ENCODE measurements around the gene ERF.

The ERF gene

DNA sequence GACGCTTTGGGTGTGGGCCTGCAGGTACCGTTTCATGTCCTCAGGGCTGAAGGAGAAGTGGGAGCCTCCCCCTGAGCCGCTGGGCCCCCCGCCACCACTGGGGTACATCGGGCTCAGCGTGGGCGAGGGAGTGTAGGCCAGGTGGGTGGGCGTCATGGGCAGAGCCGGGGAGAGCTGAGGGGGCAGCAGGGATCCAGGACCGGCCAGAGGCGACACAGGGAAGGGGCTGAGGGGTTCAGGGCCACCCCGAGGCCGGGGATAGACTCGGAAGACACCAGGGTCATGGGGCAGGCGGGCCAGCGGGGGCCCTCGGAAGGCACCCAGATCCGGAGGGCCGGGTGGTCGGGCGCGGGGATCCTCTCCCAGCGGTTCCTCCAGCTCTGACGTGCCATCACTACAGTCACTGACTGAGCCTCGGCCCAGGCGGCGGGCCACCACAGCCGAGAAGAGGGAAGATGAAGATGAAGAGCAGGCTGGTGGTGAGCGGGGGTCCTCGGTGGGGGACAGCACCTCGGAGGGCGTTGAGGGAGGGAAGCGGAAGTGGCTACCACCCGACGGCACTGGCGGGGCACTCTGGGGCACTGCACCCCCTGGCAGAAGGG, 5.7 kb downstream of the ERF start:
- Histone ChIP-seq H3K27me3 (ENCODE audit: insufficient read depth, low read length) (no peaks in the 10 kb centered on the region), H3K4me1 (ENCODE audit: insufficient read depth, low read length) (peaks cover 6% of the 10 kb centered on the region; the same call in 1 of the 2 replicates), H3K9me3 (ENCODE audit: insufficient read depth, low read depth, low read length) (no peaks in the 10 kb centered on the region), H3K27ac (ENCODE audit: low read length) (no peak overlapping the region), H3K4me3 (ENCODE audit: low read length) (no peak overlapping the region), H3K36me3 (ENCODE audit: insufficient read depth, low read depth, low read length) (peaks cover 18% of the 10 kb centered on the region; the same call in 1 of the 2 replicates), H3K9ac (ENCODE audit: low read depth, low read length) (no peak overlapping the region)

DNA sequence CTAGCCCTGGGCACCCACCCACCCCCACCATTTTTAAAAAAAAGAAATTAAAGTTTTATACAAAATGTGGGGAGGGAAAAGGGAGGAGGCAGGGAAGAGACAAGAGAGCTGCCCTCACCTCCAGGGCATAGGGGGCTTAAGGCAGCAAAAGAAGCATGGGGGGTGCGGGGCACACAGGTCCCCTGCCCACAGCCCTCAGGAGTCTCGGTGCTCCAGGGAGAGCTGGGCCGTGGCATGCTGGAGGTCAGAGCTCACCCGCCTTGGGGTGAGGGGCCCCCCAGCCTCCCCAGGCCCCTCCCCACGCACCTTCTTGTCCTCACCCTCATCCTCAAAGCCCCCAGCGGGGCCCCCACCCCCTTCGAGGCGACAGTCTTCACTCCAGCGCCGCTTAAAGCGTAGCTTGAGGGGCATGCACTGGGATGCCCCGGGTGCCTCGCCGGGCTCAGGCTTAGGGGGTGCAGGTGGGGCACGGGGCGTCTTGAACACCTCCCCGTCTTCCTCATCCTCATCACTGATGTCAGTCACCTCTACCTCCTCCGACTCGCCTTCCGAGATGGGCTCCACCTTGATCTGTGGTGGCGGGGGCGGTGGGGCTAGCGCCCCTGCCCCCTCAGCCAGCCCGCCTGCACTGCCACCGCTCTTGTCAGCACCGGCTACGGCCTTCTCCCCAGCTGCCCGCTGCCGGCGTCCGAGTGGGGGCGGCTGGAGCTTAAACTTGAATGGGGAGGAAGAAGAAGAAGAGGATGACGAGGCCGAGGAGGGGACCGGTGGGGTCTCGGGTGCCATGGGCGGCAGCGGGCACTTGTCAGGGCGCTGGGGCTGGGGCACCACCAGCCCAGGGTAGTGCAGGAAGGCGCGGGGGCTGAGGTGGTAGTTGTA, 6.4 kb downstream of the ERF start:
- Histone ChIP-seq H3K4me3 (ENCODE audit: low read length) (no peak overlapping the region), H3K9me3 (ENCODE audit: insufficient read depth, low read depth, low read length) (no peaks in the 10 kb centered on the region), H3K36me3 (ENCODE audit: insufficient read depth, low read depth, low read length) (peaks cover 18% of the 10 kb centered on the region; the same call in 1 of the 2 replicates), H3K9ac (ENCODE audit: low read depth, low read length) (no peak overlapping the region), H3K27ac (ENCODE audit: low read length) (no peak overlapping the region), H3K27me3 (ENCODE audit: insufficient read depth, low read length) (no peaks in the 10 kb centered on the region), H3K4me1 (ENCODE audit: insufficient read depth, low read length) (peaks cover 6% of the 10 kb centered on the region; the same call in 1 of the 2 replicates)

DNA sequence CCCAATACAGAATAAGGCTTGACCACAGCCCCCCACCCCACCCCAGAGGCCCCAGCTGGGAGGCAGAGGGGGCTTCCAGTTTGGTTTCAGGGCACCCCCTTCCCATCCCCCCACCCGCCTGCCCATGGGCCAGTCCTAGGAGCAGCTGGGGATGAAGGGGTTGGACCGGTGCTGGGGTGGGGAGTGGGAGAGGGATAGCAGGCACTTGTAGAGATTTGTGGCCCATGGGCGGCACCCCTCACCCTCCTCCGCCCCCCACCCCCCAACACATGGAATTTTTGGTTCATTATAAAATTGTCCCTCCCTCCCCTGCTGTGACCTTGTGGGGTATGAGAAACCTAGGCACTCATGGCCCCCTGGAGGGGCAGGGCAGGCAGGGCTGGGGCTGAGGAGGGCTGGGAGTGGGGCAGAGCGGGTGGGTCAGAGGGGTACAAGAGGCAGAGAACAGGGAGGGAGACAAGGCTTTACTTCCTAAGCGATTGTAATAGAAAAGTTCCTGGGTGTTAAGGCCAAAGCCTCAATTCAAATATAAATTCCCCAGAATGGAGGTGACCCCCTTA, 7.2 kb downstream of the ERF start:
- H3K27me3 ChIP-seq (ENCODE audit: insufficient read depth, low read length) = no peaks in the 10 kb centered on the region
- peaks cover 6% of the 10 kb centered on the region; the same call in 1 of the 2 replicates for H3K4me1 ChIP-seq (ENCODE audit: insufficient read depth, low read length)
- no peak overlapping the region for H3K27ac ChIP-seq (ENCODE audit: low read length)
- H3K4me3 ChIP-seq (ENCODE audit: low read length) = no peak overlapping the region
- H3K36me3 ChIP-seq (ENCODE audit: insufficient read depth, low read depth, low read length) = peaks cover 18% of the 10 kb centered on the region; the same call in 1 of the 2 replicates
- H3K9ac ChIP-seq (ENCODE audit: low read depth, low read length) = no peak overlapping the region
- H3K9me3 ChIP-seq (ENCODE audit: insufficient read depth, low read depth, low read length) = no peaks in the 10 kb centered on the region

DNA sequence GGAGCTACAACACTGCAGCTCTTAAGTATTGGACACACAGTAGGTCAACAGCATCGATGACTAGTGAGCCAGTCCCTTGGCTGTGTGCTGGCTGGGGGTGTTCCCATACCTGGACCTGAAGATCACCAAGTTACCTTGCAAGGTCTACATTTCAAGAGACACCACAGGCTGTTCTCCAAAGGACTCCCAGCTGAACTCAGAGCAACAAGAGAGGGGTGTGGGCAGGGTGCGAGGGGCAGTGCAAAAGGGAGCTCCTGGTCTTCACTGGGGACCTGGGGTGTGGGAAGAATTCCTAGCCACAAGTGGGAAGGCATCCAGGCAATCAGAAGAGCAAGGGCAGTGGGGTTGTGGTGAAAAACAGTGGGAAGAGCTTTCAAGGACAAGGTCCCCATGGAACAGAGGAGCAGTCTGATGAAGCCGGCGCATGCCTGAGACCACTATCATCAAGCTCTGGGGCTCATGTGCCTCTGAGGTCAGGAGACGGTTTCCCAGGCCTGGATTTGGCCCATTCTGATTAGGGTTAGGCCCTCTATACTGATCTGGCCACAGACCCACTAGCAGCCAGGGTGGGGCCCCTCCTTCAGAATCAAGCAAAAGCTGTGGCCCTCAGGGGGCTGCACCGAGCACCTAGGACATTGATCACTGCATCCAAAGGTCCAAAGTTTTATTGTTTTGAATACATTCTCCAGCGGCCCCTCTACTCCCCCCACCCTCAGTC, 7.8 kb downstream of the ERF start:
- peaks cover 18% of the 10 kb centered on the region; the same call in 1 of the 2 replicates for H3K36me3 ChIP-seq (ENCODE audit: insufficient read depth, low read depth, low read length)
- H3K27me3 ChIP-seq (ENCODE audit: insufficient read depth, low read length) = no peaks in the 10 kb centered on the region
- H3K27ac ChIP-seq (ENCODE audit: low read length) = no peak overlapping the region
- peaks cover 6% of the 10 kb centered on the region; the same call in 1 of the 2 replicates for H3K4me1 ChIP-seq (ENCODE audit: insufficient read depth, low read length)
- no peak overlapping the region for H3K4me3 ChIP-seq (ENCODE audit: low read length)
- H3K9ac ChIP-seq (ENCODE audit: low read depth, low read length) = no peak overlapping the region
- H3K9me3 ChIP-seq (ENCODE audit: insufficient read depth, low read depth, low read length) = no peaks in the 10 kb centered on the region

DNA sequence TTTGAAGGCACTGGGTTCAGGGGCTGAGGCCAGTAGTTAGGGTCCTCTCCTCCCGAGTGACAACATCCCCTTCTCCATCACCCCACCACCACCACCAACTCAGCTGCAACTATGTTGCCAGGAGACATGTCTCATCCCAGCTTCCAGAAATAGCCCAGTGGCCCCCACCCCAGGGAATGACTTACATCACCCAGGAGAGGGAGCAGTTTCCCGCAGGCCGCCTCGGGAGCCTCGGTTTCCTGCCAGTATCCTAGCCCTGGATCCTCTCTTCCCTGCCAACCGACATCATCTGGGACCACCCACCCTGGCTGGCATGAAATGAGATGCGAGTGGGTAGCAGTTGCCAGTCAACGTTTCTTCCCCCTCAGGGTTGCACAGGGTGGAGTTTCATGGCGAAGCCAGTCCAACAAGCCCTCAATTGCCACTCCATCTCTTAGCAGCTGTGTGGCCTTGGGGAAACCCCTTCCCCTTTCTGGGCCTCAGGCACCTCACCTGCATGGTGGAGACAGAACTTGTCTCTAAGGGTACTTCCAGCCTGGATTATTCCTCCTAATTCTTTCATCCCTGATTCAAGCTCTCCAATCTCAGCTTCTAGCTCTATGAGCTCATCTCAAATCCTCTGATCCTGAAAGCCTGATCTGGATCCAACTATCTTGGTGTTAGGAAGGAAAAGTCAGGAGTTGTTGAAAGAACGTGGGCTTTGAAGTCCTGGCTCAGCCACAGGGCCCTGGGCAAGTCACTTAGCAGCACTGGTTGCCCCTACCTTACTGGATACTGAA, 8.6 kb downstream of the ERF start:
- no peak overlapping the region for H3K27ac ChIP-seq (ENCODE audit: low read length)
- peaks cover 18% of the 10 kb centered on the region; the same call in 1 of the 2 replicates for H3K36me3 ChIP-seq (ENCODE audit: insufficient read depth, low read depth, low read length)
- H3K27me3 ChIP-seq (ENCODE audit: insufficient read depth, low read length) = no peaks in the 10 kb centered on the region
- no peak overlapping the region for H3K9ac ChIP-seq (ENCODE audit: low read depth, low read length)
- H3K4me1 ChIP-seq (ENCODE audit: insufficient read depth, low read length) = peaks cover 4% of the 10 kb centered on the region; the same call in 1 of the 2 replicates
- H3K4me3 ChIP-seq (ENCODE audit: low read length) = no peak overlapping the region
- no peaks in the 10 kb centered on the region for H3K9me3 ChIP-seq (ENCODE audit: insufficient read depth, low read depth, low read length)

DNA sequence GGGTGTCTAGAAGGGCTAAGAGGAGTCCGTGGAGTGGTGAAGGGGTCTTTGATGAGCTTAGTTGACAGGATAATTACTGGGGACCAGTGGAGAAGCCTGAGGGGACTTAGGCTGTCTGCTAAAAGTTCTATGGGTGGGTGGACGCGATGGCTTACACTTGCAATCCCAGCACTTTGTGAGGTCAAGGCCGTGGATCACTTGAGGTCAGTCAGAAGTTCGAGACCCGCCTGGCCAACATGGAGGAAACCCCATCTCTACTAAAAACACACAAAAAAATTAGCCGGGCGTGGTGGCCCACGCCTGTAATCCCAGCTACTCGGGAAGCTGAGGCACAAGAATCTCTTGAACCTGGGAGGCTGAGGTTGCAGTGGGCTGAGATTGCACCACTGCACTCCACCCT, 9.7 kb downstream of the ERF start:
- H3K4me1 ChIP-seq (ENCODE audit: insufficient read depth, low read length) = peaks cover 5% of the 10 kb centered on the region; the same call in 1 of the 2 replicates
- no peaks in the 10 kb centered on the region for H3K9me3 ChIP-seq (ENCODE audit: insufficient read depth, low read depth, low read length)
- H3K9ac ChIP-seq (ENCODE audit: low read depth, low read length) = no peak overlapping the region
- peaks cover 21% of the 10 kb centered on the region; the same call in 1 of the 2 replicates for H3K36me3 ChIP-seq (ENCODE audit: insufficient read depth, low read depth, low read length)
- no peak overlapping the region for H3K27ac ChIP-seq (ENCODE audit: low read length)
- no peaks in the 10 kb centered on the region for H3K27me3 ChIP-seq (ENCODE audit: insufficient read depth, low read length)
- H3K4me3 ChIP-seq (ENCODE audit: low read length) = no peak overlapping the region; the same call in 1 of the 2 replicates

DNA sequence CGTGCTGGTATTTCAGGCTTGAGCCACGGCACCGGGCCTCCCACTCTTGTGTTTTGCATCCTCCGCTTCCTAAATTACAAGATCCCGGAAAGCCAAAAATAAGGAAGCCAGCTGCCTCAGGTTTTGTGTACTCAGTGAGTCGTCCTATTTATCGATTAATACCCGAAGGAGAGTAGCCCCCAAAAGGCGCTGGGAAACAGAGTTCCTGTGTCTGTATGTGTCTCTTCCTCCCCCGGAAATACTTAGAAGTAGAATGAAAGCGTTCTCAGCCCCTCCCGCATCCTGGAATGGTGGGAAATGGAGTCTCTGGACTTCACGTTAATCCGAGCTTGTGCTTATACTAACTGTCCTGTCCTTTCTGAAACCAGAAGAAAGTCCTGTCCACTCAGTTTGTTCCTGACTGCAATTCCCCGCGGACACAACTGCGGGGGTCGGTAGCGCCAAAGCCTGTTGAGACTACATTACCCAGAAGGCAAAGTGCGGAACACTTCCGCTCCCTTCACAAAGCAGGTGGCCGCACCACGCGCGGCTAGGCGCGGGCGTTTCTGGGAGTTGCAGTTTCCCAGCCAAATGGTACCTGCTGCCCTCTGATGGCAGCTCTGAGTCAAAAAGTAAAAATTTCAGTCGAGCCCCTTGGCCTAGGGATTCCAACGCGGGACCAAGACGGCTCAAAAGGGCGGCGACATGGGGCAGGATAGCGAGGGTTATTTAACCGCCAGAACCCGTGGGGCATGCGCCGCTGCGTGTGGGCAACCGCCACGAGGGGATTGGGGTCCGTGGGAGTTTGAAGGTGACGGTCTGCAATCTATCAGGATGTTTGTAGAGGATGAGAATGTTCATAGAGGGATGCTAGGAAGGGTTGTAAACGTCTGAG, 10.3 kb downstream of the ERF start:
- peak overlapping the region; percentile 38; the same call in 1 of the 2 replicates for H3K9ac ChIP-seq (ENCODE audit: low read depth, low read length)
- H3K4me1 ChIP-seq (ENCODE audit: insufficient read depth, low read length) = peaks cover 5% of the 10 kb centered on the region; the same call in 1 of the 2 replicates
- H3K27ac ChIP-seq (ENCODE audit: low read length) = no peak overlapping the region
- peaks cover 20% of the 10 kb centered on the region; the same call in 1 of the 2 replicates for H3K36me3 ChIP-seq (ENCODE audit: insufficient read depth, low read depth, low read length)
- no peaks in the 10 kb centered on the region for H3K27me3 ChIP-seq (ENCODE audit: insufficient read depth, low read length)
- H3K9me3 ChIP-seq (ENCODE audit: insufficient read depth, low read depth, low read length) = no peaks in the 10 kb centered on the region
- H3K4me3 ChIP-seq (ENCODE audit: low read length) = peak overlapping the region; percentile 88

DNA sequence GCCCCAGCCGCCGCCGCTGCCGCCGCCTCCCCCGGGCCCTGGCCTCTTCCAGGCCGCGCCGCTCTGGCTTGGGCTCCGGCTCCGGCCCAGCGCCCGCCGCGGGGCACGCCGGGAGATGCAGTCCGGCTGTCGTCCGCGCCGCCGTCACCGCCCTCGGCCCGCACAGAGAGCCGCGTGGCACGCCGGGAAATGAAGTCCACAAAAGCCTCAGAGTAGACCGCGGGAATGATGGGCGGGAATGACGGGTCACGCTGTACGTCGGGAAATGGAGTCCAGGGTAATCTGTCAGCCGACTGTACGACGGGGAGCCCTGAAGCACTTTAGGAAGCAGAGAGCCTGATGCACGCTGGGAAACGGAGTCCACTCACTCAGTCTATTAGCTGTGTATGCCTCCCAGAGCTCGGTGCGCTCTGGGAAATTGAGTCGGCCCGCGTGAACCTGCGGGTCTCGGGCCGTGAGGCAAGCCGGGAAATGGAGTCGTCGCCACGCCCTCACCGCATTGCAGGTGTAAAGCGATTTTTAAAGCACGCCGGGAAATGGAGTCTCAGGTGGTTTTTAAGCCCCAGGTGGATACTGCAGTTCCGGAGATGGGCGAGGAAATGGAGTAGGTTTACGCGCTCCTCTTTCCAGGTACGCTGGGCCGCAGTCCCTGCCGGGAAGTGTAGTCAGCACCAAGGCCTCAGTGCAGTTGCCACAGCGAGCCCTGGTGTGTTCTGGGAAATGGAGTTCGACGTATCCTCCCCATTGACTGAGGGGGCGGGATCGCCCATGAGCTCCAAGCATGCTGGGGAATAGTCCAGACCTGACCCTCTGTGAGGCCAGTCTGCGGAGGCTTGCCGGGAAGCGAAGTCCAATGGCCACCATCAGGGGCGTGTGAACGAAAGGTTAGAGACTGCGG, 12.2 kb downstream of the ERF start, which contains the start of gene GSK3A:
GSK3A (minus strand) TSS at position 91 of the 898 bp plus-strand sequence. CDS start 137 bp downstream, outside the sequence.
- Histone ChIP-seq H3K36me3 (ENCODE audit: insufficient read depth, low read depth, low read length) (peaks cover 17% of the 10 kb centered on the region; the same call in 1 of the 2 replicates), H3K4me3 (ENCODE audit: low read length) (peak within 1 kb of the TSS; percentile 88), H3K27me3 (ENCODE audit: insufficient read depth, low read length) (no peaks in the 10 kb centered on the region), H3K9me3 (ENCODE audit: insufficient read depth, low read depth, low read length) (no peaks in the 10 kb centered on the region), H3K9ac (ENCODE audit: low read depth, low read length) (peak within 1 kb of the TSS; percentile 85; the same call in 1 of the 2 replicates), H3K27ac (ENCODE audit: low read length) (peak within 1 kb of the TSS; percentile 19), H3K4me1 (ENCODE audit: insufficient read depth, low read length) (peaks cover 5% of the 10 kb centered on the region; the same call in 1 of the 2 replicates)

DNA sequence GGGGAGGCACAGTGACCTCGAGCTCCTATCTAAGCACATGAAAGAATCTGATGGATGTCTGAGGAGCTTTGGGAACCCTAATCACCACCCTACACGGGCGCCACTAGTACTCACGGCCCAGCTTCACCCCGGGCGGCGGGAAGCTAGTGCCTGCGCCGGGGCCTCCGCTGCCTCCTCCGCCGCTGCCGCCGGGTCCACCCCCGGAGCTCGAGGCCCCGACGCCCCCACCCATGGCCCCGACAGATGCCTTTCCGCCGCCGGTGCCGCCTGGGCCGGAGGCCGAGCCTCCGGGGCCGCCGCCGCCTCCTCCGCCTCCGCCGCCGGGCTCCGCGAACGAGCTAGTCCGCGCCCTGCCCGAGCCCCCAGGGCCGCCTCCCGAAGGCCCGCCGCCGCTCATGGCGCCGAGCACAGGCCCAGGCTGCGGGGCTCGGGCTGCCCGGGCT, 12.8 kb downstream of the ERF start:
- Histone ChIP-seq H3K27me3 (ENCODE audit: insufficient read depth, low read length) (no peaks in the 10 kb centered on the region), H3K9me3 (ENCODE audit: insufficient read depth, low read depth, low read length) (no peaks in the 10 kb centered on the region), H3K9ac (ENCODE audit: low read depth, low read length) (peak overlapping the region; percentile 85; the same call in 1 of the 2 replicates), H3K36me3 (ENCODE audit: insufficient read depth, low read depth, low read length) (peaks cover 17% of the 10 kb centered on the region; the same call in 1 of the 2 replicates), H3K27ac (ENCODE audit: low read length) (no peak overlapping the region), H3K4me1 (ENCODE audit: insufficient read depth, low read length) (peaks cover 5% of the 10 kb centered on the region; the same call in 1 of the 2 replicates), H3K4me3 (ENCODE audit: low read length) (peak overlapping the region; percentile 88)
